GM11168 (cell line): ENCODE data around the gene KCNMB3.
"Not testable (repeated sequence)": the region's sequence is repeated elsewhere in the genome, so short reads cannot be mapped to it uniquely, and the experiment has no call there.

Source experiments
- in situ Hi-C: fragments of 300-500 bp; cut with MboI; formaldehyde crosslinking; loops from one replicate; pipeline ENCODE4 v1.12.0; 2022; ENCODE audit warnings: low sequenced_read_pairs; ENCODE audit not compliant: unreplicated experiment

KCNMB3 gene

DNA sequence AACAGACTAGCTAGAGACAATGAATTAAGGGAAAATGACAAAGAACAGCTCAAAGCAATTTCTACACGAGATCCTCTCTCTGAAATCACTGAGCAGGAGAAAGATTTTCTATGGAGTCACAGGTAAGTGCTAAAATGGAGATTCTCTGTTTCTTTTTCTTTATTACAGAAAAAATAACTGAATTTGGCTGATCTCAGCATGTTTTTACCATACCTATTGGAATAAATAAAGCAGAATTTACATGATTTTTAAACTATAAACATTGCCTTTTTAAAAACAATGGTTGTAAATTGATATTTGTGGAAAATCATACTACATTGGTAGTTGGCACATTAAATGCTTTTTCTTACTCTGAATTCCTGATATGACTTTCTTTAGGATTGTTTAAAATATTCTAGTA lies 32.7 kb downstream of the KCNMB3 start:
- in situ Hi-C loops = not testable (repeated sequence)

DNA sequence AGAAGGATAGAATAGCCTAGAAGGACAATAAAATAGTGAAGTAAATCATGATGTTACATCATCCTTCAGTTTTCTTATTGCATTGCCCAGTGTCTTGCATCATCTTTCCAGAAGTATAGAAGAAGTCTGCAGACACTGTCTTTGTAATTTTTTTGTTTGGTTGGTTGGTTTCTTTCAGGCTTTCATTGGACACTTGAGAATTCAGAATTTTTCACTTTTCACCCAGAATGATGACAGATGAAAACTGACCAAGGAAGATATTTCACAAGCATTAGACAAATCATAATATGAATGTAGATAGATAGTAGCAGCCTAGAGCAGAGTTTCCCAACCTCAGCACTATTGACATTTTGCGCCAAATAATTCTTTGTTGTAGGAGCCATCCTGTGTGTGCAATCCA lies 35.4 kb downstream of the KCNMB3 start:
- in situ Hi-C loops = not testable (repeated sequence)

- in situ Hi-C loops = no loop called here
These were observed 50.1 kb downstream of the KCNMB3 start for GRCh38 chr3:179200790-179201189.

DNA sequence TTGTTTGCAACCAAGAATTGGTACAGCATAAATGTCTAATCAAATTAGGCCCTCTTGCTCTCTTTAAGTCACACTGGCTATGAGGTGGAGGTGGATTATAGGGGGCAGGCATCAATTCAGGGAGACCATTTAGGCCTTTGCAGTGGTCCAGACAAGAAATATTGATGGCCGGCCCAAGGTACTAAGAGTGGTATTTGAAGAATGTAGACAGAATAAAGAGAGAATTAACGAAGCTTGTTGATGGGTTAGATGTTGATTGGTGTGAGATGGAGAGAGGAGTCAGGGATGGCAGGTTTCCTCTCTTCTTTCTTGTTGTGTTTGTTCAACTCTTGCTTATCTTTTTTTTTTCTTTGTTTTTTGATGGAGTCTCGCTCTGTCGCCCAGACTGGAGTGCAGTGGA lies 54.2 kb downstream of the KCNMB3 start:
- in situ Hi-C loops = no loop called here

DNA sequence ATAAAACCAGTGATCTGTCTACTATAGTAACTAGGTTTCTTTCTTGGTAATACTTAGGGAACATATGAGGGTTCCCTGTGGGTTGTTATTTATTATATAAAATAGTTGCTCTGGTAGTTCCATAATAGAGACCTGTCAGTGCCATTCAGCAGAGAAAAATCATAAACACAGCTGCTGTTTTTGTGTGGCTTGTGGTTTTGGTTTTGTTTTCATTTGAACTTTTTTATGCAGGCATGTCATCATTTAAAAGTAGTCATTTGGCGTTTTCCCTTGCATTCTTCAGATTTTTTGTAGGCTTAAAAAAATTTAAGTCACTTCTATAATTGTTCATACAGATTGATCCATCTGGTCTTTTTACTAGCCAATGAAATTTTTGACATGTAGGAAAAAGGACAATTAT lies 54.8 kb downstream of the KCNMB3 start:
- in situ Hi-C loops = no loop called here

GRCh38 chr3:179194931-179195330 lies 56.0 kb downstream of the KCNMB3 start:
- in situ Hi-C loops = no loop called here
